ENCODE results near the gene AQP12B. TPM values are rescaled to one million over a fixed set of nuclear protein-coding genes. Genes with fewer than 3 reads are reported as not detected.

Gene AQP12B
- total RNA-seq, 2 experiments from 2014 or later = not detected

GRCh38 chr2:240714747-240715725 lies 32.4 kb upstream of the AQP12B start:
- Mint-ChIP-seq H3K36me3 (no peaks in the 10 kb centered on the region), H3K27ac (no peak overlapping the region), H3K9me3 (no peaks in the 10 kb centered on the region), H3K4me1 (ENCODE audit: low read depth) (no peaks in the 10 kb centered on the region), H3K27me3 (no peaks in the 10 kb centered on the region), H3K4me3 (no peak overlapping the region)
- ChIA-PET CTCF (interaction anchor here (0.8 kb wide), 1 partner anchor 95 kb away, joined by 3 read pairs; no protein-coding TSS in a partner anchor), POLR2A (no interaction called here)
- DNase-seq = no peak
- intact Hi-C loops (cut with micrococcal nuclease) = no loop called here

- no peaks in the 10 kb centered on the region for H3K9me3 Mint-ChIP-seq
- CTCF ChIA-PET = no interaction called here
- no peak for DNase-seq
- no peaks in the 10 kb centered on the region for H3K4me1 Mint-ChIP-seq (ENCODE audit: low read depth)
- H3K27me3 Mint-ChIP-seq = no peaks in the 10 kb centered on the region
- H3K4me3 Mint-ChIP-seq = no peak overlapping the region
- no peak overlapping the region for H3K27ac Mint-ChIP-seq
- no peaks in the 10 kb centered on the region for H3K36me3 Mint-ChIP-seq
- POLR2A ChIA-PET = no interaction called here
- intact Hi-C loops (cut with micrococcal nuclease) = no loop called here
Measured at GRCh38 chr2:240713928-240714746, 31.5 kb upstream of the AQP12B start.

DNA sequence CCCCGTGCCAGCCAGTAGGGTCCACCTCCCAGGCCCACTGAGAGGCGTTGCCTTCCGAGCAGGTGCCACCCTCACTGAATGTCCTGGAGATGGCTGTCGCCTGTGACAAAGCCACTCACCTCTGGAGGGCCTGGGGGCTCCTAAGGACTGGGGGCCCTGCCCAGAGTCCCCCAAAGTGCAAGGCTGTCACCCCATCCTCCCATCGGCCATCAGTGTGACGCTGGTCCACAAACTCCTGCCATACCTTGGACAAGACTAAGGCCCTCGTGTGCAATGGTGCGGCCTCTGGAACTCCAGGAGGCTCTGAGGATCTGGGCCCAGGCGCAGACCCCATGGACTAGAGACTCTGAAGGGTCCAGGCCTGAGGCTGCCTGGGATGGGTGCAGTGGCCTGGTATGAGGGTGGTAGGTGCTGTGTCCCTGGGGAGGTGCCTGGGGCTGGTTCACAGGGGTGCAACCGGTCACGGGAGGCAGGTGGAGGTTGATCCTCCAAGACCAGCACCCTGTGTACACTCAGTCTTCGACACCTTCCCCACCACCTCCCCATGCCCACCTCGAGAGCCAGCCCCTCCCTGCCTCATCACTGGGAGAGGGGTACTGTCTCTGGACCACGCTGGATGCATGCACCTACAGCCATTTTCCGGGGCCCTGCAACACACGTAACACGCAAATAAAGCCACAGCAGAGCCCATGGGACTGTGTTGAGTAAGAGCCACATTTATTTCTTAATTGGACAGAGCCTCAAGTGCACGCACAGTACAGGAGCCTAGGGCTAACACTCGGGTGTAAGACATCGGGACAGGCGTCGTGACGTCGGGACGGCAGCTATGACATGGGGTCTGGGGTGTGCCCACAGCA lies 30.6 kb upstream of the AQP12B start:
- ChIA-PET CTCF (no interaction called here), POLR2A (no interaction called here)
- Mint-ChIP-seq H3K4me1 (ENCODE audit: low read depth) (no peaks in the 10 kb centered on the region), H3K4me3 (no peak overlapping the region), H3K27ac (no peak overlapping the region), H3K36me3 (no peaks in the 10 kb centered on the region), H3K27me3 (no peaks in the 10 kb centered on the region), H3K9me3 (no peaks in the 10 kb centered on the region)
- intact Hi-C loops (cut with micrococcal nuclease) = no loop called here
- no peak for DNase-seq

DNA sequence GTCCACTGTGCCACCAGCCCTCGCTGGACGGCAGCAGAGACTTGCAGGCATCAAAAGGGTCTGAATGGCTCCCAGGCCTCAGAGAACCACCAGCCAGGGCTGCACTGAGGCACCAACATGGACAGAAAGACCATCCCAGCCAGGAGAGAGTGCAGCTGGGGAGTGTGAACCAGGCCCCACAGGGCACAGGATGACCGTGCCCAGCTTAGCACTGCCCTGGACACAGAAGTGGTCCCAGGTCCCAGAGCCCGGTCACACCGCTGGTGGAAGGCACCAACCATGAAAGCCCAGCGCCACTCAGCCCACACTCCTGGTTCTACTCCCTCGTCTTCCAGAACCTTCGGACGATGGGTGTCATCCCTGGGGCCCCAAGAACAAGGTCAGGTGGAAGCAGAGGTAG lies 29.4 kb upstream of the AQP12B start:
- intact Hi-C loops (cut with micrococcal nuclease) = no loop called here
- POLR2A ChIA-PET = no interaction called here
- Mint-ChIP-seq H3K36me3 (no peaks in the 10 kb centered on the region), H3K4me3 (no peak overlapping the region), H3K27me3 (no peaks in the 10 kb centered on the region), H3K27ac (no peak overlapping the region), H3K9me3 (no peaks in the 10 kb centered on the region), H3K4me1 (ENCODE audit: low read depth) (no peaks in the 10 kb centered on the region)
- no peak for DNase-seq
- CTCF ChIA-PET = no interaction called here

GRCh38 chr2:240711701-240712100 lies 29.0 kb upstream of the AQP12B start:
- no peaks in the 10 kb centered on the region for H3K27me3 Mint-ChIP-seq
- intact Hi-C loops (cut with micrococcal nuclease) = no loop called here
- ChIA-PET CTCF (no interaction called here), POLR2A (no interaction called here)
- no peaks in the 10 kb centered on the region for H3K36me3 Mint-ChIP-seq
- no peak overlapping the region for H3K27ac Mint-ChIP-seq
- no peak overlapping the region for H3K4me3 Mint-ChIP-seq
- DNase-seq = no peak
- H3K4me1 Mint-ChIP-seq (ENCODE audit: low read depth) = no peaks in the 10 kb centered on the region
- no peaks in the 10 kb centered on the region for H3K9me3 Mint-ChIP-seq

GRCh38 chr2:240711296-240711695 lies 28.6 kb upstream of the AQP12B start:
- Mint-ChIP-seq H3K4me3 (no peak overlapping the region), H3K4me1 (ENCODE audit: low read depth) (no peaks in the 10 kb centered on the region), H3K9me3 (no peaks in the 10 kb centered on the region), H3K36me3 (no peaks in the 10 kb centered on the region), H3K27me3 (no peaks in the 10 kb centered on the region), H3K27ac (no peak overlapping the region)
- DNase-seq = no peak
- intact Hi-C loops (cut with micrococcal nuclease) = no loop called here
- CTCF ChIA-PET = interaction anchor here (0.8 kb wide), 1 partner anchor 197 kb away, joined by 3 read pairs; no protein-coding TSS in a partner anchor
- POLR2A ChIA-PET = no interaction called here

DNA sequence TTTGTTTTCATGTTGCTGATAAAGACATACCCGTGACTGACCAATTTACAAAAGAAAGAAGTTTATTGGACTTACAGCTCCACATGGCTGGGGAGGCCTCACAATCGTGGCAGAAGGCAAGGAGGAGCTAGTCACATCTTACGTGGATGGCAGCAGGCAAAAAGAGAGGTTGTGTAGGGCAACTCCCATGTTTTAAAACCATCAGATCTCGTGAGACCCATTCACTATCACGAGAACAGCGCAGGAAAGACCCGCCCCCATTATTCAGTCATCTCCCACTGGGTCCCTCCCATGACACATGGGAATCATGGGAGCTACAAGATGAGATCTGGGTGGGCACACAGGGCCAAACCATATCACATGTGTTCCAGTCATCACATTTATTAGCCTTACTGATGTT lies 25.8 kb upstream of the AQP12B start:
- ChIA-PET POLR2A (no interaction called here), CTCF (no interaction called here)
- intact Hi-C loops (cut with micrococcal nuclease) = loop anchor here (10.0 kb wide), 1 partner anchor 194 kb away; no protein-coding TSS in a partner anchor
- no peaks in the 10 kb centered on the region for H3K9me3 Mint-ChIP-seq
- peaks cover 13% of the 10 kb centered on the region for H3K4me1 Mint-ChIP-seq (ENCODE audit: low read depth)
- DNase-seq = no peak
- H3K27me3 Mint-ChIP-seq = peaks cover 11% of the 10 kb centered on the region
- no peak overlapping the region for H3K4me3 Mint-ChIP-seq
- H3K27ac Mint-ChIP-seq = no peak overlapping the region
- H3K36me3 Mint-ChIP-seq = no peaks in the 10 kb centered on the region

DNA sequence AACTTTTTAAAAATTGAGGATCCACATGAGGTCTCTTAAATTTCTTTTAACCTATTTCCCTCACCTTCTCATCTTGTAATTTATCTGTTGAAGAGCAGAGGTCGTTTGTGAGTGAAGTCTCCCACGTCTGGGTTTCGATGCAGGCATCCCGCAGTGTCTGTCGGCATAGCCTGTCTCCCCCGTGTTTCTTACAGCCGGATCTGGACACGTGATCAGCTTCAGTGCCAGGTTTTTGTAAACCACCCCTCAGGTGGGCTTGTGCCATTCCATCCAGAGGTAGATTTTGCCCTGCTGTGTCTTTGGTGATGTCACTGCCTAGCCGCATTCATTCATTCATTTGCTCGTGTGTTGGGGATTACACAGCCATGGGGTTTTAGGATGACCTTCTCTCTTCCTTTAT lies 25.1 kb upstream of the AQP12B start:
- no peak for DNase-seq
- Mint-ChIP-seq H3K9me3 (no peaks in the 10 kb centered on the region), H3K27me3 (peaks cover 17% of the 10 kb centered on the region), H3K27ac (no peak overlapping the region), H3K36me3 (no peaks in the 10 kb centered on the region), H3K4me1 (ENCODE audit: low read depth) (peaks cover 13% of the 10 kb centered on the region), H3K4me3 (no peak overlapping the region)
- POLR2A ChIA-PET = no interaction called here
- intact Hi-C loops (cut with micrococcal nuclease) = loop anchor here (10.0 kb wide), 1 partner anchor 193 kb away; no protein-coding TSS in a partner anchor
- CTCF ChIA-PET = no interaction called here

DNA sequence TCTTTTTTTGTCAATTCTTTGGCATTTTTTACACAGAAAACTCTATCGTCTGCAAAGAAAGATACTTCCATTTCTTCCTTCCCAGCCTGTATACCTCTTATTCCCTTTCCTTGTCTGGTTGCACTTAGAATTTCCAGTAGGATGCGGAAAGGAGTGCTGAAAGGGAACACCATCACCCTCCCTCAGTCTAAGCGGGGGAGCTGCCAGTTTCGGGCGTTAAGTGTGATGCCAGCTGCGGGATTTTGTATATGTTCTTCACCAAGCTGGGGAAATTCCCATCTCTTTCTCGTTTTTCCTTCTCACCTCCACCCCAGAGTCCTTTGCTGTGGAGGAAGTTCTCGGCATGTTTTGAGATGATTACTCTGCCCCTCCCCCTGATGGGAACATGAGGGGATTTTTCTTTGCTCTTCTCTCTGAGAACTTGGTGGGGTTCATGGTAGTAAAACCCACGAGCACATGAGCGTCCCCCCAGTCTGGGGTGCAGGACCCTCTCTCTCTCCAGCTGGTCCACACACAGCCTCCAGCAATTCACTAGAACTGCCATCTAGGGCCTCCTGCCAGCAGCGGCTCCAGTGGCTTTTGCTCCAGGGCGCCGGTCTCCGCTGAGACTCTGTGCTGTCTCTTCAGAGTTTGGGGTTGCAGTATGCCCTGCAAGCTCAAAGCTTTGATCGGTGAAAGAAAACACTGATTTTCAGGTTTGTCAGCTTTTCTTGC lies 24.5 kb upstream of the AQP12B start:
- DNase-seq = no peak
- Mint-ChIP-seq H3K4me3 (no peak overlapping the region), H3K27me3 (peaks cover 17% of the 10 kb centered on the region), H3K9me3 (no peaks in the 10 kb centered on the region), H3K27ac (no peak overlapping the region), H3K4me1 (ENCODE audit: low read depth) (peaks cover 13% of the 10 kb centered on the region), H3K36me3 (no peaks in the 10 kb centered on the region)
- POLR2A ChIA-PET = no interaction called here
- CTCF ChIA-PET = interaction anchor here (0.8 kb wide), 1 partner anchor 193 kb away, joined by 3 read pairs; no protein-coding TSS in a partner anchor
- intact Hi-C loops (cut with micrococcal nuclease) = loop anchor here (10.0 kb wide), 1 partner anchor 192 kb away; no protein-coding TSS in a partner anchor

- ChIA-PET CTCF (no interaction called here), POLR2A (interaction anchor here (1.1 kb wide), 1 partner anchor 144 kb away, joined by 3 read pairs; no protein-coding TSS in a partner anchor)
- H3K27me3 Mint-ChIP-seq = peaks cover 17% of the 10 kb centered on the region
- intact Hi-C loops (cut with micrococcal nuclease) = loop anchor here (10.0 kb wide), 1 partner anchor 190 kb away; no protein-coding TSS in a partner anchor
- H3K27ac Mint-ChIP-seq = no peak overlapping the region
- H3K4me3 Mint-ChIP-seq = peak overlapping the region; percentile 9
- DNase-seq = peak; percentile 22
- no peaks in the 10 kb centered on the region for H3K9me3 Mint-ChIP-seq
- H3K36me3 Mint-ChIP-seq = no peaks in the 10 kb centered on the region
- H3K4me1 Mint-ChIP-seq (ENCODE audit: low read depth) = peaks cover 13% of the 10 kb centered on the region
Measured at GRCh38 chr2:240705204-240705791, 22.6 kb upstream of the AQP12B start.

DNA sequence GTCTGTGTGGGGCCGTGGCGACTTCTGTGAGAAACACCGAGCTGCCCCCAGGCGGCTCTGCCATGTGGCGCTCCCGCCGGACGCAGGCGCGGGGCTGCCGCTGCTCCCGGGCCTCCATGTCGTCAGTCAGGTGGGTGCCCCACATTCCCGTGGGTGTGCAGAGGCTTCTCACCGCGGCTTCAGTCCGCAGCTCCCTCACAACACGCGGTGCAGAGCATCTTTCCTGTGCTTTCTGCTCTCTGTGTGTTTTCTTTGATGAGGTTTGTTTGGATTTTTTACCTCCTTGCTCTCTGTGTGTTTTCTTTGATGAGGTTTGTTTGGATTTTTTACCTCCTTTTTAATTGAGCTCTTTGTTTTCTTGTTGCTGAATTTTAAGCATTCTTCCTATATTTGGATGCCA lies 22.0 kb upstream of the AQP12B start:
- DNase-seq = peak; percentile 53
- Mint-ChIP-seq H3K27me3 (peaks cover 17% of the 10 kb centered on the region), H3K9me3 (no peaks in the 10 kb centered on the region), H3K4me1 (ENCODE audit: low read depth) (peaks cover 13% of the 10 kb centered on the region), H3K4me3 (peak overlapping the region; percentile 9), H3K36me3 (no peaks in the 10 kb centered on the region), H3K27ac (no peak overlapping the region)
- ChIA-PET POLR2A (interaction anchor here (0.9 to 1.1 kb wide), 2 partner anchors 117 to 144 kb away, joined by 3 read pairs; no protein-coding TSS in a partner anchor), CTCF (interaction anchor here (0.7 kb wide), 1 partner anchor 148 kb away, joined by 3 read pairs; no protein-coding TSS in a partner anchor)
- intact Hi-C loops (cut with micrococcal nuclease) = loop anchor here (10.0 kb wide), 1 partner anchor 190 kb away; no protein-coding TSS in a partner anchor
